Activated CD8-positive, alpha-beta memory T cell treated with anti-CD3 and anti-CD28 coated beads, Interleukin-2, amount 10 ng/mL, durations not matched to agents 7 days and 5 days (primary cell): ENCODE measurements around the gene TCFL5. TPM values are rescaled to one million over a fixed set of nuclear protein-coding genes. Genes with fewer than 3 reads are reported as not detected.

Source experiments
- ATAC-seq: fragments of 150-1000 bp; cut with Tn5 transposase; one replicate; pipeline ENCODE4 v1.10.0; 2021; ENCODE audit warnings: moderate library complexity
- CTCF ChIA-PET: fragments of 350-600 bp; sonication (Branson Sonifier 250); formaldehyde crosslinking; loops from one replicate; lab custom pipeline; 2021; ENCODE audit warnings: antibody characterized with exemption; lab: Charles Lee
- DNase-seq: peaks from one replicate; pipeline ENCODE4 v3.0.0-alpha.2; 2020
- H3K27ac Mint-ChIP-seq: one replicate; pipeline ENCODE4 v1.8.0; 2021; ENCODE audit warnings: mild to moderate bottlenecking, mixed read lengths
- H3K27me3 Mint-ChIP-seq: one replicate; pipeline ENCODE4 v1.8.0; 2021; ENCODE audit warnings: mixed read lengths
- H3K36me3 Mint-ChIP-seq: one replicate; pipeline ENCODE4 v1.8.0; 2021; ENCODE audit warnings: mild to moderate bottlenecking, mixed read lengths
- H3K4me1 Mint-ChIP-seq: one replicate; pipeline ENCODE4 v1.8.0; 2021; ENCODE audit warnings: mixed read lengths
- H3K4me3 Mint-ChIP-seq: one replicate; pipeline ENCODE4 v1.8.0; 2021; ENCODE audit warnings: mild to moderate bottlenecking, moderate library complexity, mixed read lengths
- H3K9me3 Mint-ChIP-seq: one replicate; pipeline ENCODE4 v1.8.0; 2022; ENCODE audit warnings: low read depth, mixed read lengths
- total RNA-seq, 2 experiments: library from RNA; stranded (reverse); gene quantifications; one replicate each; pipeline ENCODE4 v1.2.3, GENCODE V29; 2021

TCFL5 gene
- total RNA-seq, 2 experiments from 2014 or later, result 6.6 to 6.7 TPM

DNA sequence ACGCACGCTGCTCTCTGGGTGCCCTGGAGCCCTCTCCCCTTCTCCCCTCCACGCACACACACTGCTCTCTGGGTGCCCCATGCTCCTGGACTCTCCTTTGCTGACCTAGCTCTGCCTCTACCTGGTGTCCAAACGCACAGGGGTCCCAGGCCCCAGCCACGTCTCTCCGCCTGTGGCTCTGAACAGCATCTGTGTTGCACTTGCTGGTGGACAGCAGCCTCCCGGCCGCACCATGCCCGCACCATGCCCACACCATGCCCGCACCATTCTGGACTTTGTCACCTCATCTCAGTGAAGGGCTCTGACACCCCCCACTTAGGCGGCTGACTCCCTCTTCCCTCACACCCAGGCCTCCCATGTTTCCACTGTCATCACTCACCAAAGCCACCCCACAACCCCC lies 21.8 kb downstream of the TCFL5 start:
- Mint-ChIP-seq H3K4me1 (no peaks in the 10 kb centered on the region), H3K9me3 (no peaks in the 10 kb centered on the region), H3K36me3 (no peaks in the 10 kb centered on the region), H3K27ac (no peak overlapping the region), H3K4me3 (no peak overlapping the region), H3K27me3 (no peaks in the 10 kb centered on the region)
- no peak for DNase-seq
- CTCF ChIA-PET, result no interaction called here
- no peak for ATAC-seq

DNA sequence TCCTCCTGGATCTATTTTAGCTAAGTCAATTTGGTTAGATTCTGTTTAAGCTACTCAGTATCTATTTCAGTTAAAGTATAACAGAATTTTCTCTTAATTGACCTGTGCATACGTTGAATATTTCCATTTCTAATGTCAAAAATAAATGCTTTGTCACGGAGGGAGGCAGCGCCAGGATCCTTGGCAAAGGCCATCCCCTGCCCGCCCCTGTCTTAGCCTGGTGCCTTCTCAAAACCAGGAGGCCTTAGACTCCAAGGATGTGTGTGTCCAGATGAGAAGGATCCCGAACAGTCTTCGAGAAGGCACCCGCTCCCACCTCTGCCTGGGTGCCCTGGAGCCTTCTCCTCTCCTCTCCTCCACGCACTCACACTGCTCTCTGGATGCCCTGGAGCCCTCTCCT lies 22.4 kb downstream of the TCFL5 start:
- CTCF ChIA-PET, result no interaction called here
- Mint-ChIP-seq H3K4me3 (no peak overlapping the region), H3K9me3 (no peaks in the 10 kb centered on the region), H3K27me3 (no peaks in the 10 kb centered on the region), H3K36me3 (no peaks in the 10 kb centered on the region), H3K4me1 (no peaks in the 10 kb centered on the region), H3K27ac (no peak overlapping the region)
- no peak for ATAC-seq
- DNase-seq, result no peak

DNA sequence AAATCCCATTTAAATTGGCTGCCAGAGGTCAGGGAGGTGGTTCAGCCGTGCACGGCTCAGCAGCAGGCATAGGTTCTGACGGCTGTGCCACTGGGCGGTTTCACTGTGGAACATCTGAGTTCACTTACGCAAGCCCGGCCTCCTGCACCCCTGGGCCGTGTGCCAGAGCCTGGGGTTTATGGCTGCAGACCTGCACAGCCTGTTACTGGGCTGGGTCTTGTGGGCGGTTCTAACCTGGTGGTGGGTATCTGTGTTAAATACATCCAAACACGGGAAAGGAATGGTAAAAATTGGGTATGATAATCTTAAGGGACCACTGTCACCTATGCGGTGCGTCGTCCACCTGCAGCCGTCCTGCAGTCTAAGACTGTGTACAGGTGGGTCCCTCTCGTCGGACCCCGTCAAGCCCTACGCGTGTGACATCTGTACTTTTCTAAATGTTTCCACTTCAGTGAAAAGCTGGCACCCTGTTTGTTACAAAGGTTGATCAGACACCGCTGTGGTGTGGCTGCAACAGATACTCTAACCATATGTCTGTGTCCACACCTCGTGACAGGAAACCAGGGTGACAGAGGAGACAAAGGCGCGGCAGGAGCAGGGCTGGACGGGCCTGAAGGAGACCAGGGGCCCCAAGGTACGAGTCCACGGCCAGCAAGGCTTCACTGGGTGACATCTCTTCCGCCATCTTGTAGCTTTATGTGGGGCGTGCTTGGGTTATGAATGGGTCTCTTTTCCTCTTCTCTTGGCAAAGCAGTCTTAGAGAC lies 23.3 kb downstream of the TCFL5 start:
- ATAC-seq (no peak), DNase-seq (no peak)
- H3K4me3 Mint-ChIP-seq, result no peak overlapping the region
- CTCF ChIA-PET, result no interaction called here
- H3K27ac Mint-ChIP-seq, result no peak overlapping the region
- no peaks in the 10 kb centered on the region for H3K4me1 Mint-ChIP-seq
- H3K9me3 Mint-ChIP-seq, result no peaks in the 10 kb centered on the region
- H3K36me3 Mint-ChIP-seq, result no peaks in the 10 kb centered on the region
- H3K27me3 Mint-ChIP-seq, result no peaks in the 10 kb centered on the region

DNA sequence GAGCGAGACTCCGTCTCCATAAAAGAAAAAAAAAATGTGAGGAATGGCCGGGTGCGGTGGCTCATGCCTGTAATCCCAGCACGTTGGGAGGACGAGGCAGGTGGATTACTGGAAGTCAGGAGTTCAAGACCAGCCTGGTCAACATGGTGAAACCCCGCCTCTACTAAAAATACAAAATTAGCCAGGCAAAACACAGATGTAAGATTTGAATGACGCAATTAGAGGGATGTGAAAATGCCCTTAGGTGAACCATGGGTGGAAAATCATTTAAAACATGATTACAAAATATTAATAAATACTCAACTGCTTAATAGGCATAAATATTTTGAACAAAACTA lies 23.9 kb downstream of the TCFL5 start:
- H3K27ac Mint-ChIP-seq, result no peak overlapping the region
- H3K9me3 Mint-ChIP-seq, result no peaks in the 10 kb centered on the region
- DNase-seq (no peak), ATAC-seq (no peak)
- no peak overlapping the region for H3K4me3 Mint-ChIP-seq
- H3K4me1 Mint-ChIP-seq, result peaks cover 3% of the 10 kb centered on the region
- no peaks in the 10 kb centered on the region for H3K27me3 Mint-ChIP-seq
- CTCF ChIA-PET, result no interaction called here
- H3K36me3 Mint-ChIP-seq, result no peaks in the 10 kb centered on the region

DNA sequence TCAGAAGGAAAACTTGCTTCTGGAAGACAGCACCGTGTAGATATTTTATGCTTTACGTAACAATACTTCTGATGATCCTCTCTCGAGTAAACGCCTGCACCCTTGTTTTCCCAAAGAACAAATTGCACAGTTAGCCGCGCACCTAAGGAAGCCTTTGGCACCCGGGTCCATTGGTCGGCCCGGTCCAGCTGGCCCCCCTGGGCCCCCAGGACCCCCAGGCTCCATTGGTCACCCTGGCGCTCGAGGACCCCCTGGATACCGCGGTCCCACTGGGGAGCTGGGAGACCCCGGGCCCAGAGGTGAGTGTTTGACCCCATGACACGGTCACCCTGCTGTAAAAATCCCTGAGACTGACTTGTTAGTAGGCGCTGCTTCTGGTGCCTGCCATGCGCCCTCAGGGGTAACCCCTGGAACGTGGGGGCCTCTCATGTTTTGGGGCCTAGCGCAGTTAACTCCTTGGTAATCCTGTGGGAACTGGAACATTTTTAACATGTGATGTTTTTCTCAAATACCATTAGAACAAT lies 24.6 kb downstream of the TCFL5 start:
- peaks cover 9% of the 10 kb centered on the region for H3K4me1 Mint-ChIP-seq

DNA sequence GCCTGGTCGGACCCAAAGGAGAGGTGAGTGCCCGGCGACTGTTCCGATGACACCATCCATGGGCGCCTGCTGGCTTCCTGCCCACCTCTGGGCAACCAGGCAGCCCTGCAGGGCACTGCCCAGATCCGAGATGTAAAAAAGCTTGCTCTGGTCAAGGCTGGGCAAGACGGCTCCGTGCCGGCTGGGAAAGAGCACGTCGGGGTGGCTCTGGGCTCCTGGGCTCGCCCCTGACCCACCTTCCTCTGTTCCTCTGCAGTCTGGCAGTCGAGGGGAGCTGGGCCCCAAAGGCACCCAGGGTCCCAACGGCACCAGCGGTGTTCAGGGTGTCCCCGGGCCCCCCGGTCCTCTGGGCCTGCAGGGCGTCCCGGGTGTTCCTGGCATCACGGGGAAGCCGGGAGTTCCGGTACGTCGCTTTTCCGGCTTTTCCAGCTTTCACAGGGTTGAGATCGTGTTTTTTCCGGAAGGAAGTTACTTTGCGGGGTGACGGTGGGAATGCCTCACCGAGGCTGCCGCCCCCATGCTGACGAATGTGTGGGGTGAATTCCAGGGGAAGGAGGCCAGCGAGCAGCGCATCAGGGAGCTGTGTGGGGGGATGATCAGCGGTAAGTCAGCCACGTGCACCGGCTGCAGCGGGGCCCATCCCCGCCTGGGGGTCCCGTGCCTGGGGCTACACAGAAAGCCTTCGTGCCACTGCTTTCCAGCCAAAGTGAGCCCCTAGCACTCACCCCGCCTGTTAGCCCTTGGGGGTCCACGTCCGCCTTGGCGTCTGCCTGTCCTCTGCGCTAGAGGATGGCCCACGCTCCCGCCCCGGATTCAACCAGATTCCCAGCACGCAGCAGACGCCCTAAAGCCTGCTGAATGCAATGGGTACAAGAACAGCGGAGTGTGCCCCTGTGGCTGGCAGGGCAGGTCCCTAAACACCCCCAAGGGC lies 25.4 kb downstream of the TCFL5 start:
- Mint-ChIP-seq H3K4me3 (no peak overlapping the region), H3K36me3 (no peaks in the 10 kb centered on the region), H3K27ac (no peak overlapping the region), H3K4me1 (peaks cover 9% of the 10 kb centered on the region), H3K9me3 (no peaks in the 10 kb centered on the region), H3K27me3 (no peaks in the 10 kb centered on the region)
- DNase-seq (no peak), ATAC-seq (no peak)
- CTCF ChIA-PET, result no interaction called here

More for the DNA sequence above, 24.6 kb downstream of the TCFL5 start:
- Mint-ChIP-seq H3K9me3 (no peaks in the 10 kb centered on the region), H3K27ac (no peak overlapping the region), H3K36me3 (no peaks in the 10 kb centered on the region), H3K27me3 (no peaks in the 10 kb centered on the region), H3K4me3 (no peak overlapping the region)
- no peak for DNase-seq
- CTCF ChIA-PET, result no interaction called here
- no peak for ATAC-seq

DNA sequence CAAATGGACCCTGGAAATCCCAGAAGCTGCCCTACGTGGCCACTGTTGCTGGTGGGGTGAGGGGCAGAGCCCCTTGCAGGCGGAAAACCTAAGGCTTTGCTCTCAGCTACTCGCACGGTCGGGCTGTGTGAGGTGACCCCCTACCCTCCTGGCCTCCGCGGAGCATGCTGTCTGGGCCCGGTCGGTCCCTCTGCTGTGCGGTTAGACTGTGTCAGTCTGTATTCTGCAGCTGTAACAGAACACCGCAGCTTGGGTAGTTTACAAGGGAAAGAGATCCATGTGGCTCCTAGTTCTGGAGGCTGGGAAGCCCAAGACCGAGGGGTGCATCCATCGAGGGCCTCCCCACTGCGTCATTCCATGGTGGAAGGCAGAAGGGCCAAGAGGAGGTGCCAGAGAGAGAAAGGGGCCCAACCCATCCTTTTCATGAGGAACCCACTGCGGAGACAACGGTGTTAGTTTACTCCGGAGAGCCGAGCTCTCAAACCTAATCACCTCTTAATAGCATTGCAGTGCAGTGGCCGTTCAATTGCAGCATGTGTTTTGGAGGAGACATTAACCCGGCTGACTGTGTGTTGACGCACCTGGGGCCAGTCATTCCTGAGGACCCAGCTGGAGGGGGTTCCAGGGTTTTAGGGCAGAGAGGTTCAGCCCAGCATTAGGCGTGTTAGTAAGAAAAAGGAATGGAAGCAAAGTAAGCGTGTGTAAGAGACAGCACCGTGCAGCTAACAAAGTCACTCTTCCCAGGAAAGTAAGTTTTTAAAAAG lies 26.5 kb downstream of the TCFL5 start:
- H3K36me3 Mint-ChIP-seq, result no peaks in the 10 kb centered on the region
- no peak for ATAC-seq
- CTCF ChIA-PET, result no interaction called here

DNA sequence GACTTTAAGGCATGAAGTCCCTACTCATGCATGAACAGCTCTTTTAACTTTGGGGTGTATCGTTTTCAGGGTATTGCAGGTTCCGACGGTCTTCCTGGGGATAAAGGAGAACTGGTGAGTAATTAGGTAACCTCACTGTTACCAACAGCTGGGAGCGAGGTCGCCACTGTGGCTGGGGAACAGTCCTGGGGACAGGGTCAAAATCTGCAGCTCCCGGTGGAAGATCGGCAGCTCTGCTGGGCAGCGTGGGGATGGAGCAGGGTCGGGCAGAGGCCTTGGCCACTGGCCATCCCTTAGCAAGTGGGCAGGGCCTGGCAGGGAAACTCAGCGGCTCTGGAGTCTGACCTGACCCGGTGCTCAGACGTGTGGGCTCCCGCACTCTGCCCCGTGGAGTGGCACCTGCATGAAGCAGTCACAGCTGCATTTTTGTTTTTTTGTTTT lies 28.7 kb downstream of the TCFL5 start:
- Mint-ChIP-seq H3K27me3 (no peaks in the 10 kb centered on the region), H3K4me1 (peaks cover 9% of the 10 kb centered on the region), H3K27ac (no peak overlapping the region), H3K4me3 (no peak overlapping the region), H3K9me3 (no peaks in the 10 kb centered on the region), H3K36me3 (no peaks in the 10 kb centered on the region)
- DNase-seq (no peak), ATAC-seq (no peak)
- CTCF ChIA-PET, result interaction anchor here (1.3 kb wide), 1 partner anchor 12 kb away, joined by 3 read pairs; no protein-coding TSS in a partner anchor

More for the DNA sequence above, 26.5 kb downstream of the TCFL5 start:
- Mint-ChIP-seq H3K4me1 (peaks cover 9% of the 10 kb centered on the region), H3K27me3 (no peaks in the 10 kb centered on the region), H3K4me3 (no peak overlapping the region), H3K27ac (no peak overlapping the region), H3K9me3 (no peaks in the 10 kb centered on the region)
- DNase-seq, result no peak

DNA sequence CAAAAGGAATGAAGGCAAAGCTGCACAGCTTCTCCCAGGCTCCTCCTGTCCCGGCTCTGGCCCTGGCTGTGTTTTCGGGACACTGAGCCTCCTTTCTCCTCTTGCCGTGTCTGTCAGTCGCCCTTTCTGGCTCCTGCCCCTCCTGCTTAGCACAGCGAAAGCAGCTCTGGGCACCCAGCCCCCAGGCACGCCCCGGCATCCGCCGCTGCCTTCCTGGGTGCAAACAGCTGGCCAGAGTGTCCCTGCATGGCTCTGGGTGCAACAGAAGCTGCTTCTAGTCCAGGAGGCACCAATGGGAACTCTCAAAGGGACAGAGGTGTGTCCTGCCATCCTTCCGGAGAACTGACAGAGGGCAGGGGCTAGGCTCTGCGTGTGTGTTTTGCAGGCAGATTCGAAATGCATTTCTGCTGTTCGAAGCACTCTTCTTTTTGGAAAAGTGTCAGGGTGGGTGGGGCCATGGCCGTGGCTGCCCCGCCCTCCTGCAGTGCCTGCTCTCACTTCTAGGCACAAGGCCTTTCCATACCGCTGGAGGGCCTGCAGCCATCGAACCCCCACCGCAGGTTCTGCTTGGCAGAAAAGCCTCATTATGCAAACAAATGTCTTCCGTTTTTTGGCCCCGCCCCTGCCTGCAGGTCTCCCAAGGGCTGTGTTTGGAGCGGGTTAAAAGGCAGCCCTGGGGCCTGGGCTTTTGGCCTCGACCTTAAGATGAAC lies 29.3 kb downstream of the TCFL5 start:
- peak; percentile 86 for ATAC-seq
- Mint-ChIP-seq H3K4me3 (no peak overlapping the region), H3K9me3 (no peaks in the 10 kb centered on the region), H3K4me1 (peaks cover 9% of the 10 kb centered on the region), H3K27me3 (no peaks in the 10 kb centered on the region), H3K36me3 (no peaks in the 10 kb centered on the region), H3K27ac (no peak overlapping the region)
- DNase-seq, result peak; percentile 75
- CTCF ChIA-PET, result interaction anchor here (1.2 to 1.3 kb wide), 3 partner anchors 12 to 24 kb away, joined by 3 to 4 read pairs (median 3); no protein-coding TSS in a partner anchor

DNA sequence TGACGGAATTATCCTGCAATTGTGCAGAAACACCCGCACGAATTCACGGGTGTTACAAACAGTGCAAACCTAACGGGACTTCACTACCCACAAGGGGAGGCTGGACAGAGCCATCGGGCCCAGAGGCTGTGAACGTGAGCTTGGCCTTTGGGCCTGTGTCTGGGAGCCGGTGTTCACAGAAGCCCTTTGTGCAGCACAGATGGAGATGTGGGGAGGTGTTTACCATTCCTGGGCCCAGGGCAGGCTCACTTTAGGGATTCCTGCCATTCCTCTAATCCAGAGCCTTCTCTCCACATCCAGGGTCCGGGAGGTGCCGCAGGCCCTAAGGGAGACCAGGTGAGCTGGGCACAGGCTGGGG lies 29.8 kb downstream of the TCFL5 start:
- H3K27me3 Mint-ChIP-seq, result no peaks in the 10 kb centered on the region
- no peak overlapping the region for H3K4me3 Mint-ChIP-seq
- CTCF ChIA-PET, result interaction anchor here (1.2 to 1.3 kb wide), 3 partner anchors 13 to 23 kb away, joined by 3 to 4 read pairs (median 3); no protein-coding TSS in a partner anchor
- DNase-seq, result no peak
- ATAC-seq, result no peak
- H3K4me1 Mint-ChIP-seq, result peaks cover 9% of the 10 kb centered on the region
- no peak overlapping the region for H3K27ac Mint-ChIP-seq
- no peaks in the 10 kb centered on the region for H3K9me3 Mint-ChIP-seq
- no peaks in the 10 kb centered on the region for H3K36me3 Mint-ChIP-seq

DNA sequence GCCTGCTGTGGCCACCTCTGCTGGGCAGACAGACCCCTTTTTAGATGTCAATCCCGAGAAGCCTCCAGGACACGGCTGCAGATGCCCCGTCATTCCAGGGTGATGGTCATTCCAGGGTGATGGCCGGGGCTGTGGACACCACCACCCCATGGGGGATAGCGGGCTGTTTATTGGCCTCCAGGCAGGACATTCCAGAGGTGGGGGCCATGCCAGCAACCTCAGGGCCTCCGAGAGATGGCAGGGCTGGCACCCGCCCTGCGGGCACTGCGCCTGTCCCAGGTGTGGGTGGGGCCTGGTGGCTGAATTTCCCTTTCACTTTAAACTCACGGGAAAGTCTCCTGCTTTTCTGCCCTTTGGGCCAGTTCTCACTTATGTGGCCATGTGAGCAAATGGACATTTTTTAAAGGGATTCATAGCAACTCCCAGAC lies 30.2 kb downstream of the TCFL5 start:
- CTCF ChIA-PET, result interaction anchor here (1.2 kb wide), 2 partner anchors 15 to 23 kb away, joined by 3 to 4 read pairs; no protein-coding TSS in a partner anchor
- H3K27me3 Mint-ChIP-seq, result no peaks in the 10 kb centered on the region
- H3K9me3 Mint-ChIP-seq, result no peaks in the 10 kb centered on the region
- DNase-seq, result no peak
- H3K4me3 Mint-ChIP-seq, result no peak overlapping the region
- peaks cover 9% of the 10 kb centered on the region for H3K4me1 Mint-ChIP-seq
- no peaks in the 10 kb centered on the region for H3K36me3 Mint-ChIP-seq
- no peak for ATAC-seq
- no peak overlapping the region for H3K27ac Mint-ChIP-seq

DNA sequence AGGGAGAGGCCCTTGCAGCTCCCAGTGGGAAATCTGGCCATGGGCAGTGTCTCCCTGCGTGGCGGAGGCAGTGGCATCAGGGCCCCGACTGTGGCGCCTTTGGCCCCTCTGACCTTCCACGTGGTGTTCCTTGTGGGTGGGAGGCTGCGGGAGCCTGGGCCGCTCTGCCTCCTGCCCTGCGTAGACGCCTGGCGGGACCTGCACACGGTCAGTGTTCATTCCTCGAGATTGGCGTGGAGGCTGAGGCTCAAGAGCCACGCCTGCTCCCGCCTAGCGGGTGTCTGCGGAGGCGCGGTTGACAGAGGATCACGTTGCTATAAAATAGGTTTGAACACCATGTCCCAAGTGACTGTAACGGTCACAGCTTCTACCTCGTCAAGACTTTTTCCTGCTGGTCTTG lies 30.8 kb downstream of the TCFL5 start:
- CTCF ChIA-PET, result no interaction called here
- Mint-ChIP-seq H3K27me3 (no peaks in the 10 kb centered on the region), H3K4me3 (no peak overlapping the region), H3K36me3 (no peaks in the 10 kb centered on the region), H3K27ac (no peak overlapping the region), H3K9me3 (no peaks in the 10 kb centered on the region), H3K4me1 (peaks cover 9% of the 10 kb centered on the region)
- ATAC-seq (no peak), DNase-seq (no peak)
